ENCODE data around the gene SYPL2.
A peak's percentile ranks its signal among the peaks of the same experiment; 100 is the strongest.
"Not testable (repeated sequence)": the region's sequence is repeated elsewhere in the genome, so short reads cannot be mapped to it uniquely, and the experiment has no call there.

Gene SYPL2

DNA sequence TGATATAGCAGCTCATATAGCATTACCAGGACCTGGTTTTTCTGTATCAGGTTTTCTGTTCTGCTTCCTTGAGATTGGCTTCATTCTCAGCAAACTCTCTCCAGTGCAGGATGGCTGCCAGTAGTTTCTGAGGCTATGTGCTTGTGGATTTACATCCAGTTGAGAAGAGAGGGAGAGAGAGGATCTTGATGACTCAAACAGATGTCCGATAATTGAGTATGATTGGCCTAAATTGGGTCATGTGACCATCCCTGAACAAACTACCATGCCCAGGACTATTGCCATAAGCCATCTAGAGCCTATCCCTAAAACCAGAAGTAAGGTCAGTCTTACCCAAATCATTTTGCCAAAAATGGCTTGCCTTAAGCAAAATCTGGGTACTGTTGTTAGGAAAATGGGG, 22.0 kb upstream of the SYPL2 start:
- H2AK5ac ChIP-seq (ENCODE audit: low read length) = no peak overlapping the region
- no peaks in the 10 kb centered on the region for H3K79me1 ChIP-seq (ENCODE audit: low read length)
- H2BK120ac ChIP-seq (ENCODE audit: low read depth, low read length) = no peak overlapping the region
- no peak for DNase-seq
- H3K79me2 ChIP-seq (ENCODE audit: control insufficient read depth, insufficient read depth, low read length) = no peaks in the 10 kb centered on the region
- no CpG with 5 or more reads among the region's 1 CpG for WGBS (ENCODE audit: extremely low coverage, insufficient coverage, low lambda C conversion rate)
- no peaks in the 10 kb centered on the region for H3K4me1 ChIP-seq (ENCODE audit: control insufficient read depth, low read depth, low read length)
- no peak overlapping the region for H3K4ac ChIP-seq (ENCODE audit: low read depth, low read length)
- no peak overlapping the region for H3K4me2 ChIP-seq (ENCODE audit: low read length)
- H3K9ac ChIP-seq (ENCODE audit: low read length) = no peak overlapping the region
- no peaks in the 10 kb centered on the region for H3K36me3 ChIP-seq (ENCODE audit: control insufficient read depth, insufficient read depth, low read length)
- peaks cover 2% of the 10 kb centered on the region for H3K27me3 ChIP-seq (ENCODE audit: insufficient read depth, low read length, poor library complexity)
- no peak overlapping the region for H2BK5ac ChIP-seq (ENCODE audit: low read length)
- no peak overlapping the region for H3K4me3 ChIP-seq (ENCODE audit: low read length)
- no peak overlapping the region for H3K18ac ChIP-seq (ENCODE audit: low read length)
- no peak overlapping the region for H2BK15ac ChIP-seq (replicated peaks; ENCODE audit: low read depth)
- H3K23ac ChIP-seq (ENCODE audit: low read length) = no peak overlapping the region
- no peak overlapping the region for H4K5ac ChIP-seq (ENCODE audit: low read length)
- H3K27ac ChIP-seq (ENCODE audit: low read depth, low read length) = no peak overlapping the region
- H3K56ac ChIP-seq (ENCODE audit: low read length) = no peak overlapping the region
- no peak overlapping the region for H4K8ac ChIP-seq (ENCODE audit: low read depth, low read length)

- H3K4me1 ChIP-seq (ENCODE audit: control insufficient read depth, low read depth, low read length); H3K79me2 ChIP-seq (ENCODE audit: control insufficient read depth, insufficient read depth, low read length); H3K56ac ChIP-seq (ENCODE audit: low read length); H2BK15ac ChIP-seq (replicated peaks; ENCODE audit: low read depth); H3K18ac ChIP-seq (ENCODE audit: low read length); H3K27me3 ChIP-seq (ENCODE audit: insufficient read depth, low read length, poor library complexity); H3K23ac ChIP-seq (ENCODE audit: low read length); DNase-seq; H3K4ac ChIP-seq (ENCODE audit: low read depth, low read length); H3K4me2 ChIP-seq (ENCODE audit: low read length); H3K36me3 ChIP-seq (ENCODE audit: control insufficient read depth, insufficient read depth, low read length); H3K9ac ChIP-seq (ENCODE audit: low read length); H3K27ac ChIP-seq (ENCODE audit: low read depth, low read length); H4K8ac ChIP-seq (ENCODE audit: low read depth, low read length); H2BK120ac ChIP-seq (ENCODE audit: low read depth, low read length); H3K79me1 ChIP-seq (ENCODE audit: low read length); H4K5ac ChIP-seq (ENCODE audit: low read length); H3K4me3 ChIP-seq (ENCODE audit: low read length); H2BK5ac ChIP-seq (ENCODE audit: low read length); H2AK5ac ChIP-seq (ENCODE audit: low read length): not testable (repeated sequence)
- WGBS (ENCODE audit: extremely low coverage, insufficient coverage, low lambda C conversion rate) = no CpG with 5 or more reads among the region's 11 CpGs
Measured at GRCh38 chr1:109445949-109446695, 20.2 kb upstream of the SYPL2 start.

DNA sequence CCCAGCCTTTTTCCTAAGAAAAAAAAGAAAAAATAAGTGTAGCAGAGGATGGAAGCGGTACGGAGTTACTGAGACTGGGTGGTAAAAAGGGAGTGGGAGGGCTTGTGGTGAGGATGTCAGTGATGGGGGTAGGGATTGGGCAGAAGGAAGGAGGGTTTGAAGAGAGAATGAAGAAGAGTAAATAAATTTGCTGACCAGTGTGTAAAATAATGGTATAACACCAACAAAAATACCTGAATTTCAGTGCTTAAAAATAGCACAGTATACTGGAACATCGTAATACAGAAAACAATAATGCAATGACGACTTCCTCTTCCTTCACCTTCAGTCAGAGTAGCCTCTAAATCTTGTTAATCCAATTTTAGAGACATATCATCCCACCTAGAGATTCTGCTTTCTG, 18.8 kb upstream of the SYPL2 start:
- no peak overlapping the region for H2BK120ac ChIP-seq (ENCODE audit: low read depth, low read length)
- no peak for DNase-seq
- H3K4me2 ChIP-seq (ENCODE audit: low read length) = no peak overlapping the region
- no peak overlapping the region for H3K27ac ChIP-seq (ENCODE audit: low read depth, low read length)
- H3K56ac ChIP-seq (ENCODE audit: low read length) = no peak overlapping the region
- H3K4me3 ChIP-seq (ENCODE audit: low read length) = no peak overlapping the region
- H2BK15ac ChIP-seq (replicated peaks; ENCODE audit: low read depth) = no peak overlapping the region
- no peak overlapping the region for H4K5ac ChIP-seq (ENCODE audit: low read length)
- H3K27me3 ChIP-seq (ENCODE audit: insufficient read depth, low read length, poor library complexity) = no peaks in the 10 kb centered on the region
- H3K79me2 ChIP-seq (ENCODE audit: control insufficient read depth, insufficient read depth, low read length) = no peaks in the 10 kb centered on the region
- no peak overlapping the region for H3K18ac ChIP-seq (ENCODE audit: low read length)
- no peak overlapping the region for H2BK5ac ChIP-seq (ENCODE audit: low read length)
- no CpG with 5 or more reads among the region's 4 CpGs for WGBS (ENCODE audit: extremely low coverage, insufficient coverage, low lambda C conversion rate)
- no peak overlapping the region for H3K9ac ChIP-seq (ENCODE audit: low read length)
- H3K36me3 ChIP-seq (ENCODE audit: control insufficient read depth, insufficient read depth, low read length) = no peaks in the 10 kb centered on the region
- no peak overlapping the region for H2AK5ac ChIP-seq (ENCODE audit: low read length)
- H3K23ac ChIP-seq (ENCODE audit: low read length) = no peak overlapping the region
- no peak overlapping the region for H4K8ac ChIP-seq (ENCODE audit: low read depth, low read length)
- no peak overlapping the region for H3K4ac ChIP-seq (ENCODE audit: low read depth, low read length)
- no peaks in the 10 kb centered on the region for H3K79me1 ChIP-seq (ENCODE audit: low read length)
- H3K4me1 ChIP-seq (ENCODE audit: control insufficient read depth, low read depth, low read length) = no peaks in the 10 kb centered on the region

DNA sequence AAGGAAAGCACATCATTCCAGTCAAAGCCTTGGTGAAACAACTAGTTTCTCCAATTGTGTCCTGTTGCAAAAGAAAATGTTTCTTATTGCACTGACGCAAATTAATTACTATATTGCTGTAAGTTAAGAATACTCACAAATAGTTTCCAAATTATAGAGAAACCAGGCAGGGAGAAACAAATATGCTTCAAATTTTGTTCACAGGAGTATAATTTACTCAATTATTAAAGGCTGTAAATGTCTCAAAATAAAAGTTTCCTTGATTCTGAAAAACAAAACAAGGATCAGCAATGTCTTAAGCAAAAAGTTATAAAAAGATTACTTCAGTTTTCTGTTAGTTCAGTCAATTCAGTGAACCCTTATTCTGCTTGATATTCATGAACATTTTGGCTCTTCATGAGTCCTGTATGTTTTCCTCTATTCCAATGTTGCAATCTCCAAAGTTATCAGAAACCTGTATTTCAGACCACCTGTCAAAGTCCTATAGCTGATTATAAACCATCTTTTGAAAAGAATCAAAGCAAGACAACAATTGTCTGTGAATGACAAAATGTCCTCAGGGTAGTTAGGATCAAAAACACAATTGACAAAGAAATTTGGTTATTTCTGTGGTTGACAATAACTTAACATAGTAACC, 11.7 kb upstream of the SYPL2 start:
- no peak overlapping the region for H3K9ac ChIP-seq (ENCODE audit: low read length)
- H3K18ac ChIP-seq (ENCODE audit: low read length) = no peak overlapping the region
- no peaks in the 10 kb centered on the region for H3K36me3 ChIP-seq (ENCODE audit: control insufficient read depth, insufficient read depth, low read length)
- H3K23ac ChIP-seq (ENCODE audit: low read length) = no peak overlapping the region
- H3K56ac ChIP-seq (ENCODE audit: low read length) = no peak overlapping the region
- no peak overlapping the region for H4K5ac ChIP-seq (ENCODE audit: low read length)
- no peaks in the 10 kb centered on the region for H3K4me1 ChIP-seq (ENCODE audit: control insufficient read depth, low read depth, low read length)
- no peak overlapping the region for H2BK120ac ChIP-seq (ENCODE audit: low read depth, low read length)
- H2BK5ac ChIP-seq (ENCODE audit: low read length) = no peak overlapping the region
- no peaks in the 10 kb centered on the region for H3K79me1 ChIP-seq (ENCODE audit: low read length)
- no peak overlapping the region for H3K27ac ChIP-seq (ENCODE audit: low read depth, low read length)
- H3K4ac ChIP-seq (ENCODE audit: low read depth, low read length) = no peak overlapping the region
- no peak overlapping the region for H4K8ac ChIP-seq (ENCODE audit: low read depth, low read length)
- no peak overlapping the region for H2BK15ac ChIP-seq (replicated peaks; ENCODE audit: low read depth)
- H2AK5ac ChIP-seq (ENCODE audit: low read length) = no peak overlapping the region
- H3K4me3 ChIP-seq (ENCODE audit: low read length) = no peak overlapping the region
- H3K27me3 ChIP-seq (ENCODE audit: insufficient read depth, low read length, poor library complexity) = no peaks in the 10 kb centered on the region
- no CpG with 5 or more reads among the region's 1 CpG for WGBS (ENCODE audit: extremely low coverage, insufficient coverage, low lambda C conversion rate)
- no peak overlapping the region for H3K4me2 ChIP-seq (ENCODE audit: low read length)
- DNase-seq = peak; percentile 28
- no peaks in the 10 kb centered on the region for H3K79me2 ChIP-seq (ENCODE audit: control insufficient read depth, insufficient read depth, low read length)

DNA sequence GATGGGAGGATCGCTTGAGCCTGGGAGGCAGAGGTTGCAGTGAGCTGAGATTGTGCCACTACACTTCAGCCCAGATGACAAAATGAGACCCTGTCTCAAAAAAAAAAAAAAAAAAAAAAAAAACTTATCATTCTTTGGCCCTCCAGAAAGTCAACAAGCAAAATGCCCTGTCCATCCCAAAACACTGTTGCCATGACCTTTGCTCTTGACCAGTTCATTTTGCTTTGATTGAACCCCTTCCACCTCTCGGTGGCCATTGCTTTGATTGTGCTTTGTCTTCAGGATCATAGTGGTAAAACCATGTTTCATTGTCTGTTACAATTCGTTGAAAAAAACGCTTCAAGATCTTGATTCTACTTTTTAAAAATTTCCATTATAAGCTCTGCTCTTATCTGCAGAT, 8.5 kb upstream of the SYPL2 start:
- H3K23ac ChIP-seq (ENCODE audit: low read length) = no peak overlapping the region
- H2BK5ac ChIP-seq (ENCODE audit: low read length) = no peak overlapping the region
- WGBS (ENCODE audit: extremely low coverage, insufficient coverage, low lambda C conversion rate) = no CpG with 5 or more reads among the region's 4 CpGs
- H3K4me3 ChIP-seq (ENCODE audit: low read length) = no peak overlapping the region
- no peak overlapping the region for H2AK5ac ChIP-seq (ENCODE audit: low read length)
- no peaks in the 10 kb centered on the region for H3K79me1 ChIP-seq (ENCODE audit: low read length)
- H3K27me3 ChIP-seq (ENCODE audit: insufficient read depth, low read length, poor library complexity) = no peaks in the 10 kb centered on the region
- H3K27ac ChIP-seq (ENCODE audit: low read depth, low read length) = no peak overlapping the region
- H4K8ac ChIP-seq (ENCODE audit: low read depth, low read length) = no peak overlapping the region
- H4K5ac ChIP-seq (ENCODE audit: low read length) = no peak overlapping the region
- no peak overlapping the region for H3K18ac ChIP-seq (ENCODE audit: low read length)
- H3K36me3 ChIP-seq (ENCODE audit: control insufficient read depth, insufficient read depth, low read length) = no peaks in the 10 kb centered on the region
- DNase-seq = no peak
- H3K4me2 ChIP-seq (ENCODE audit: low read length) = no peak overlapping the region
- H3K79me2 ChIP-seq (ENCODE audit: control insufficient read depth, insufficient read depth, low read length) = no peaks in the 10 kb centered on the region
- H3K56ac ChIP-seq (ENCODE audit: low read length) = no peak overlapping the region
- H3K9ac ChIP-seq (ENCODE audit: low read length) = no peak overlapping the region
- no peaks in the 10 kb centered on the region for H3K4me1 ChIP-seq (ENCODE audit: control insufficient read depth, low read depth, low read length)
- no peak overlapping the region for H2BK120ac ChIP-seq (ENCODE audit: low read depth, low read length)
- no peak overlapping the region for H3K4ac ChIP-seq (ENCODE audit: low read depth, low read length)
- no peak overlapping the region for H2BK15ac ChIP-seq (replicated peaks; ENCODE audit: low read depth)

GRCh38 chr1:109466125-109466451, 258 bp upstream of the SYPL2 start:
- H3K18ac ChIP-seq (ENCODE audit: low read length) = no peak overlapping the region
- no CpG with 5 or more reads among the region's 24 CpGs for WGBS (ENCODE audit: extremely low coverage, insufficient coverage, low lambda C conversion rate)
- H3K4ac ChIP-seq (ENCODE audit: low read depth, low read length) = no peak overlapping the region
- DNase-seq = no peak
- no peak overlapping the region for H2BK15ac ChIP-seq (replicated peaks; ENCODE audit: low read depth)
- no peak overlapping the region for H3K4me3 ChIP-seq (ENCODE audit: low read length)
- H3K79me2 ChIP-seq (ENCODE audit: control insufficient read depth, insufficient read depth, low read length) = no peaks in the 10 kb centered on the region
- peak overlapping the region; percentile 51 for H3K4me2 ChIP-seq (ENCODE audit: low read length)
- H3K27ac ChIP-seq (ENCODE audit: low read depth, low read length) = no peak overlapping the region
- H2BK120ac ChIP-seq (ENCODE audit: low read depth, low read length) = no peak overlapping the region
- H2BK5ac ChIP-seq (ENCODE audit: low read length) = no peak overlapping the region
- H4K8ac ChIP-seq (ENCODE audit: low read depth, low read length) = no peak overlapping the region
- H3K36me3 ChIP-seq (ENCODE audit: control insufficient read depth, insufficient read depth, low read length) = no peaks in the 10 kb centered on the region
- peaks cover 23% of the 10 kb centered on the region for H3K27me3 ChIP-seq (ENCODE audit: insufficient read depth, low read length, poor library complexity)
- no peaks in the 10 kb centered on the region for H3K79me1 ChIP-seq (ENCODE audit: low read length)
- H2AK5ac ChIP-seq (ENCODE audit: low read length) = no peak overlapping the region
- no peak overlapping the region for H3K56ac ChIP-seq (ENCODE audit: low read length)
- no peaks in the 10 kb centered on the region for H3K4me1 ChIP-seq (ENCODE audit: control insufficient read depth, low read depth, low read length)
- H3K9ac ChIP-seq (ENCODE audit: low read length) = peak overlapping the region; percentile 31
- no peak overlapping the region for H3K23ac ChIP-seq (ENCODE audit: low read length)
- no peak overlapping the region for H4K5ac ChIP-seq (ENCODE audit: low read length)
